HepG2 (cell line): Measurements from ENCODE around the gene PBX2. TPM values are rescaled to one million over a fixed set of nuclear protein-coding genes. Genes with fewer than 3 reads are reported as not detected.

Experiments
- ATAC-seq: fragments of 200-7000 bp; cut with Tn5 transposase; 3 replicates; pipeline ENCODE4 v1.9.1; 2020; ENCODE audit warnings: mild to moderate bottlenecking, moderate library complexity
- BruUV-seq: library from RNA; stranded (reverse); fragments of 400-500 nt; replicated peaks from 2 replicates; lab custom pipeline; 2021; lab: Mats Ljungman, UMichigan
- CTCF ChIA-PET: fragments of 300-600 bp; formaldehyde crosslinking; extraction: SDS; loops from one replicate; lab custom pipeline; 2021; ENCODE audit warnings: low total read pairs, inconsistent platforms, low intra/inter-chr PET ratio; lab: Yijun Ruan, JAX
- POLR2A ChIA-PET: fragments of 350-600 bp; sonication (Branson Sonifier 250); formaldehyde crosslinking; loops from one replicate; lab custom pipeline; 2020; ENCODE audit warnings: antibody characterized with exemption, inconsistent platforms; lab: Yijun Ruan, JAX
- DNase-seq: peaks from one replicate; pipeline ENCODE4 v3.0.0-alpha.2; 2015; ENCODE audit warnings: low spot score
- FAIRE-seq: peaks from 3 replicates; lab custom pipeline; 2011; peaks lifted over from hg19 to GRCh38; lab: Jason Lieb, UNC
- H2AFZ ChIP-seq: one replicate; pipeline ENCODE4 v1.6.1; 2011; ENCODE audit warnings: low read length, inconsistent platforms
- H3K27ac ChIP-seq: fragments of 300-600 bp; 3 replicates; pipeline ENCODE4 v1.8.0; 2011; ENCODE audit warnings: mixed run types, mild to moderate bottlenecking, mixed read lengths, low read length, inconsistent platforms; ENCODE audit not compliant: insufficient read depth; ENCODE audit errors: extremely low read length
- H3K27me3 ChIP-seq, 2 experiments: fragments of 200-600 bp in 1 of 2; 2 replicates in 1 of 2; 3 replicates in 1 of 2; pipeline versions ENCODE4 v1.6.0 to v1.8.0; 2011; ENCODE audit warnings: low read length in 2 of 2, mild to moderate bottlenecking in 2 of 2, moderate library complexity in 2 of 2, inconsistent platforms in 1 of 2; ENCODE audit not compliant: insufficient read depth in 2 of 2, control insufficient read depth in 1 of 2
- H3K36me3 ChIP-seq, 2 experiments: fragments of 200-600 bp in 1 of 2; replicated peaks in 1 of 2; 2 replicates in 1 of 2; 3 replicates in 1 of 2; pipeline versions ENCODE4 v1.5.1 to v1.8.0; 2011; ENCODE audit warnings: low read length in 2 of 2, inconsistent platforms in 1 of 2; ENCODE audit not compliant: insufficient read depth in 2 of 2, control insufficient read depth in 1 of 2
- H3K4me1 ChIP-seq: 2 replicates; pipeline ENCODE4 v1.5.1; 2012; ENCODE audit warnings: low read length, inconsistent platforms; ENCODE audit not compliant: insufficient read depth
- H3K4me2 ChIP-seq: 2 replicates; pipeline ENCODE4 v1.6.0; 2011; ENCODE audit warnings: low read depth, low read length, inconsistent platforms
- H3K4me3 ChIP-seq, 3 experiments: fragments of 200-600 bp in 1 of 3; sonication (generic), shearing (Covaris generic) in 1 of 3; replicated peaks in 1 of 3; 2 replicates each; pipeline ENCODE4 v1.5.1; 2011 to 2016; ENCODE audit warnings: low read length in 3 of 3, inconsistent platforms in 2 of 3, low read depth in 2 of 3, mild to moderate bottlenecking in 2 of 3, control low read depth in 1 of 3, mixed read lengths in 1 of 3; ENCODE audit not compliant: insufficient read depth in 1 of 3
- H3K79me2 ChIP-seq: one replicate; pipeline ENCODE4 v1.6.1; 2011; ENCODE audit warnings: low read length, inconsistent platforms; ENCODE audit not compliant: insufficient read depth
- H3K9ac ChIP-seq: 2 replicates; pipeline ENCODE4 v1.6.0; 2011; ENCODE audit warnings: mild to moderate bottlenecking, low read depth, low read length, inconsistent platforms; ENCODE audit not compliant: insufficient read depth
- H3K9me3 ChIP-seq: 2 replicates; pipeline ENCODE4 v1.5.1; 2012; ENCODE audit warnings: mild to moderate bottlenecking, low read length
- H4K20me1 ChIP-seq: 2 replicates; pipeline ENCODE4 v1.6.0; 2011; ENCODE audit warnings: inconsistent platforms, mild to moderate bottlenecking, low read length, moderate library complexity; ENCODE audit not compliant: insufficient read depth
- ATF7-NPFF ChIP-seq: sonication (generic); formaldehyde crosslinking; IDR thresholded peaks from 2 replicates; pipeline ENCODE4 v1.8.1; 2023; ENCODE audit warnings: mild to moderate bottlenecking, low read depth, missing genetic modification reagents, moderate library complexity
- CEBPG ChIP-seq: IDR thresholded peaks from 2 replicates; pipeline ENCODE4 v1.6.1; 2016
- EED ChIP-seq: sonication (generic); formaldehyde crosslinking; IDR thresholded peaks from 2 replicates; pipeline ENCODE4 v1.5.0; 2020; ENCODE audit warnings: mild to moderate bottlenecking, missing genetic modification reagents
- ELF1 ChIP-seq: sonication (generic); formaldehyde crosslinking; IDR thresholded peaks from 2 replicates; pipeline ENCODE4 v1.4.0; 2020; ENCODE audit warnings: missing genetic modification reagents
- IKZF4 ChIP-seq: sonication (generic); formaldehyde crosslinking; IDR thresholded peaks from 2 replicates; pipeline ENCODE4 v1.5.1; 2020; ENCODE audit warnings: borderline replicate concordance, mild to moderate bottlenecking, low read depth, missing genetic modification reagents; ENCODE audit errors: not compliant biosample characterization
- MBNL3 ChIP-seq: fragments of 250-450 bp; sonication (Bioruptor Pico); conservative IDR thresholded peaks from 2 replicates; pipeline ENCODE4 v1.8.0; 2022; ENCODE audit warnings: mild to moderate bottlenecking, inconsistent platforms
- MXD3 ChIP-seq: IDR thresholded peaks from 2 replicates; pipeline ENCODE4 v1.6.1; 2016; ENCODE audit warnings: mild to moderate bottlenecking, missing biosample characterization, missing genetic modification reagents
- NFYC ChIP-seq: IDR thresholded peaks from 2 replicates; pipeline ENCODE4 v1.6.1; 2016; ENCODE audit warnings: missing genetic modification reagents, missing compliant biosample characterization
- PPARG ChIP-seq: conservative IDR thresholded peaks from 2 replicates; pipeline ENCODE4 v1.6.1; 2016; ENCODE audit warnings: missing biosample characterization, missing genetic modification reagents
- RBM39 ChIP-seq: fragments of 200-400 bp; formaldehyde crosslinking; IDR thresholded peaks from one replicate; pipeline ENCODE4 v1.6.1; 2018; ENCODE audit warnings: antibody characterized with exemption, mild to moderate bottlenecking, low read depth, low read length; ENCODE audit not compliant: poor library complexity, severe bottlenecking
- ZNF160 ChIP-seq: sonication (generic); formaldehyde crosslinking; IDR thresholded peaks from 2 replicates; pipeline ENCODE4 v1.8.0; 2022; ENCODE audit warnings: mild to moderate bottlenecking, inconsistent platforms, missing genetic modification reagents
- ZNF331 ChIP-seq: sonication (generic); formaldehyde crosslinking; IDR thresholded peaks from 2 replicates; pipeline ENCODE4 v1.4.0; 2020; ENCODE audit warnings: missing genetic modification reagents
- WGBS: methylation state at CpG from one replicate; pipeline ENCODE4 v1.1.6; 2017; ENCODE audit warnings: low lambda C conversion rate; 5-methylcytosine and 5-hydroxymethylcytosine counted together
- in situ Hi-C: cut with HindIII; loops from 2 replicates; pipeline ENCODE4 v1.10.0; 2017; ENCODE audit warnings: low pct_unique_long_range_greater_than_20kb; ENCODE audit not compliant: extremely low pct_ligation_motif_present
- intact Hi-C: fragments of 100-400 bp; cut with micrococcal nuclease; formaldehyde crosslinking; loops from one replicate; pipeline ENCODE4 v1.10.0; 2022; ENCODE audit not compliant: unreplicated experiment
- polyA plus RNA-seq, 8 experiments: library from polyadenylated mRNA; depleted of rRNA in 3 of 8; stranded (reverse) in 7 of 8; unstranded in 1 of 8; fragments of >200 nt; fragmentation: Illumina TruSeq in 4 of 8; extraction: Trizol in 4 of 8; gene quantifications; 2 replicates each; pipeline versions ENCODE4 v1.2.1 to v1.2.3, GENCODE V29; 2011 to 2016; ENCODE audit warnings: low read depth in 4 of 8, missing spikeins in 1 of 8, mixed read lengths in 1 of 8; ENCODE audit not compliant: insufficient read depth in 1 of 8
- total RNA-seq, 5 experiments: library from RNA; depleted of rRNA; stranded (reverse); fragments of >200 nt; fragmentation: Illumina TruSeq; extraction: Trizol; gene quantifications; 2 replicates each; pipeline ENCODE4 v1.2.3, GENCODE V29; 2016; ENCODE audit warnings: low read depth in 1 of 5
- TF ChIP-seq, protein P1 (sequence below): sonication (generic); formaldehyde crosslinking; IDR thresholded peaks from 2 replicates; pipeline ENCODE4 v1.4.0; 2020; ENCODE audit warnings: missing genetic modification reagents, mild to moderate bottlenecking, borderline replicate concordance
- TF ChIP-seq, protein P2 (sequence below): sonication (generic); formaldehyde crosslinking; IDR thresholded peaks from 2 replicates; pipeline ENCODE4 v1.9.0; 2021; ENCODE audit warnings: missing genetic modification reagents, borderline replicate concordance
- TF ChIP-seq, protein P3 (sequence below): sonication (generic); formaldehyde crosslinking; IDR thresholded peaks from 2 replicates; pipeline ENCODE4 v1.4.0; 2020; ENCODE audit warnings: missing genetic modification reagents

Gene PBX2
- total and polyA plus RNA-seq, 2 of the 13 experiments (the other 11 are each of a cell fraction or from before 2014, with no cell fraction given): 42.3 to 77.8 TPM

DNA sequence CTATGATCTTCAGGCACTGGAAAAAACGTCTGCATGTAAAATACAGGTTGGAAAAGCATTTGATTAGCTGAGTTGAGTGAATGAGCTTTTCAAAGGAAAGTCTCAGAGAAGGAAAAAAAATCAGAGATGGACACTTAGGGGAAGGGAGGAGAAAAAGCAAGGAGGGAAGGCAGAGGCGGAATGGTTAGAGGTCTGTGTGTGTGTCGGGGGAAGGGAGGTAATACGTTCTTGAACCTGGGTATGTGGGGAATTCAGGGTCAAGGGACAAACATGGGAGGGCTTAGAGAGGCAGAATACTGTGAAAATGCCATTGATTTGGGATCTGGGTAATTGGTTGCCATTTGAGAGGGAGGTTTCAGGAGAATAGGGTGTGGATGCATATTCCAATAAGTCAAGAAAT is 43.3 kb downstream of the PBX2 start (continued):
- TF ChIP-seq, protein P1, sequence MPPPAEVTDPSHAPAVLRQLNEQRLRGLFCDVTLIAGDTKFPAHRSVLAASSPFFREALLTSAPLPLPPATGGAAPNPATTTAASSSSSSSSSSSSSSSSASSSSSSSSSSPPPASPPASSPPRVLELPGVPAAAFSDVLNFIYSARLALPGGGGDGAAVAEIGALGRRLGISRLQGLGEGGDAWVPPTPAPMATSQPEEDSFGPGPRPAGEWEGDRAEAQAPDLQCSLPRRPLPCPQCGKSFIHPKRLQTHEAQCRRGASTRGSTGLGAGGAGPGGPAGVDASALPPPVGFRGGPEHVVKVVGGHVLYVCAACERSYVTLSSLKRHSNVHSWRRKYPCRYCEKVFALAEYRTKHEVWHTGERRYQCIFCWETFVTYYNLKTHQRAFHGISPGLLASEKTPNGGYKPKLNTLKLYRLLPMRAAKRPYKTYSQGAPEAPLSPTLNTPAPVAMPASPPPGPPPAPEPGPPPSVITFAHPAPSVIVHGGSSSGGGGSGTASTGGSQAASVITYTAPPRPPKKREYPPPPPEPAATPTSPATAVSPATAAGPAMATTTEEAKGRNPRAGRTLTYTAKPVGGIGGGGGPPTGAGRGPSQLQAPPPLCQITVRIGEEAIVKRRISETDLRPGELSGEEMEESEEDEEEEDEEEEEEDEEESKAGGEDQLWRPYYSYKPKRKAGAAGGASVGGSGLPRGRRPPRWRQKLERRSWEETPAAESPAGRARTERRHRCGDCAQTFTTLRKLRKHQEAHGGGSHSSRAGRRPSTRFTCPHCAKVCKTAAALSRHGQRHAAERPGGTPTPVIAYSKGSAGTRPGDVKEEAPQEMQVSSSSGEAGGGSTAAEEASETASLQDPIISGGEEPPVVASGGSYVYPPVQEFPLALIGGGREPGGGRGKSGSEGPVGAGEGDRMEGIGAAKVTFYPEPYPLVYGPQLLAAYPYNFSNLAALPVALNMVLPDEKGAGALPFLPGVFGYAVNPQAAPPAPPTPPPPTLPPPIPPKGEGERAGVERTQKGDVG: no peak
- no peak for TF ChIP-seq ZNF160 (CRISPR knock-in tag)

DNA sequence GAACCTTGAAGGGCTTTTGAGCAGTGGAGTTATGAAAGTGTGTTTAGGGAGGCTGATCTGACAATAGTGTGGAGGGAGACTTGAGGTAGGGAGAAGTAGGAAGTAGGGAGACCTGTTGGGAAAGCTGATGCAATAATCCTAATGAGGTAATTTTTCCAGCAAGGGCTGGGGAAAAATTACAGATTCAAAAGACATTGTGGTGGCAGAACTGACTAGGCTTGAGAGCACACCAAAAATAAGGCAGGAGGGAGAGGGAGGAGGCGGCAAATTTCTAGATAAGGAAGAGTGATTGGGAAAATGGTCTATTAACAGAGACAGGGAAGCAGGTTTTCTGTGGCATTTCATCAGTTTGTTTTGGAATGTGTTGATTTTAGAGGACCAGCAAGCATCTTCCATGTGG is 43.7 kb downstream of the PBX2 start:
- ATAC-seq (no peak), DNase-seq (no peak), FAIRE-seq (no peak)
- intact Hi-C loops (no loop called here), in situ Hi-C loops (no loop called here)
- ChIA-PET POLR2A (interaction anchor here (1.2 to 1.4 kb wide), 2 partner anchors 18 to 30 kb away, joined by 3 to 4 read pairs; partner anchors contain the start of gene ATF6B), CTCF (no interaction called here)
- H3K27ac ChIP-seq: no peak overlapping the region
- H3K4me1 ChIP-seq: peaks cover 20% of the 10 kb centered on the region
- peaks cover 0 to 5% of the 10 kb centered on the region in 2 experiments; a peak in 1 of 5 replicates for H3K27me3 ChIP-seq
- H3K4me3 ChIP-seq: no peak overlapping the region
- no peaks in the 10 kb centered on the region for H4K20me1 ChIP-seq
- no peak overlapping the region for H3K4me2 ChIP-seq
- H3K9ac ChIP-seq: no peak overlapping the region
- no TSS peak for BruUV-seq
- H2AFZ ChIP-seq: peak overlapping the region; percentile 29
- no peaks in the 10 kb centered on the region for H3K9me3 ChIP-seq
- no peaks in the 10 kb centered on the region for H3K79me2 ChIP-seq
- 70% methylated on average over 1 of the region's 1 CpG for WGBS
- H3K36me3 ChIP-seq: no peaks in the 10 kb centered on the region
- TF ChIP-seq CEBPG (CRISPR knock-in tag) (peak; percentile 52; the same call in 1 of the 2 replicates), MXD3 (CRISPR knock-in tag) (no peak), MBNL3 (CRISPR knock-in tag) (no peak), EED (CRISPR knock-in tag) (no peak), ATF7-NPFF (no peak), IKZF4 (CRISPR knock-in tag) (no peak), NFYC (CRISPR knock-in tag) (no peak), ELF1 (CRISPR knock-in tag) (0 out of 2 replicates have a peak, but pooled peaks have one; percentile 14), RBM39 (no peak), ZNF331 (CRISPR knock-in tag) (no peak), PPARG (no peak)
- TF ChIP-seq, protein P2, sequence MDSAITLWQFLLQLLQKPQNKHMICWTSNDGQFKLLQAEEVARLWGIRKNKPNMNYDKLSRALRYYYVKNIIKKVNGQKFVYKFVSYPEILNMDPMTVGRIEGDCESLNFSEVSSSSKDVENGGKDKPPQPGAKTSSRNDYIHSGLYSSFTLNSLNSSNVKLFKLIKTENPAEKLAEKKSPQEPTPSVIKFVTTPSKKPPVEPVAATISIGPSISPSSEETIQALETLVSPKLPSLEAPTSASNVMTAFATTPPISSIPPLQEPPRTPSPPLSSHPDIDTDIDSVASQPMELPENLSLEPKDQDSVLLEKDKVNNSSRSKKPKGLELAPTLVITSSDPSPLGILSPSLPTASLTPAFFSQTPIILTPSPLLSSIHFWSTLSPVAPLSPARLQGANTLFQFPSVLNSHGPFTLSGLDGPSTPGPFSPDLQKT (CRISPR knock-in tag): no peak
- TF ChIP-seq, protein P3, sequence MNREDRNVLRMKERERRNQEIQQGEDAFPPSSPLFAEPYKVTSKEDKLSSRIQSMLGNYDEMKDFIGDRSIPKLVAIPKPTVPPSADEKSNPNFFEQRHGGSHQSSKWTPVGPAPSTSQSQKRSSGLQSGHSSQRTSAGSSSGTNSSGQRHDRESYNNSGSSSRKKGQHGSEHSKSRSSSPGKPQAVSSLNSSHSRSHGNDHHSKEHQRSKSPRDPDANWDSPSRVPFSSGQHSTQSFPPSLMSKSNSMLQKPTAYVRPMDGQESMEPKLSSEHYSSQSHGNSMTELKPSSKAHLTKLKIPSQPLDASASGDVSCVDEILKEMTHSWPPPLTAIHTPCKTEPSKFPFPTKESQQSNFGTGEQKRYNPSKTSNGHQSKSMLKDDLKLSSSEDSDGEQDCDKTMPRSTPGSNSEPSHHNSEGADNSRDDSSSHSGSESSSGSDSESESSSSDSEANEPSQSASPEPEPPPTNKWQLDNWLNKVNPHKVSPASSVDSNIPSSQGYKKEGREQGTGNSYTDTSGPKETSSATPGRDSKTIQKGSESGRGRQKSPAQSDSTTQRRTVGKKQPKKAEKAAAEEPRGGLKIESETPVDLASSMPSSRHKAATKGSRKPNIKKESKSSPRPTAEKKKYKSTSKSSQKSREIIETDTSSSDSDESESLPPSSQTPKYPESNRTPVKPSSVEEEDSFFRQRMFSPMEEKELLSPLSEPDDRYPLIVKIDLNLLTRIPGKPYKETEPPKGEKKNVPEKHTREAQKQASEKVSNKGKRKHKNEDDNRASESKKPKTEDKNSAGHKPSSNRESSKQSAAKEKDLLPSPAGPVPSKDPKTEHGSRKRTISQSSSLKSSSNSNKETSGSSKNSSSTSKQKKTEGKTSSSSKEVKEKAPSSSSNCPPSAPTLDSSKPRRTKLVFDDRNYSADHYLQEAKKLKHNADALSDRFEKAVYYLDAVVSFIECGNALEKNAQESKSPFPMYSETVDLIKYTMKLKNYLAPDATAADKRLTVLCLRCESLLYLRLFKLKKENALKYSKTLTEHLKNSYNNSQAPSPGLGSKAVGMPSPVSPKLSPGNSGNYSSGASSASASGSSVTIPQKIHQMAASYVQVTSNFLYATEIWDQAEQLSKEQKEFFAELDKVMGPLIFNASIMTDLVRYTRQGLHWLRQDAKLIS (CRISPR knock-in tag): no peak
